GM12878 (cell line): ENCODE results near the gene MRPL39. TPM values are rescaled to one million over a fixed set of nuclear protein-coding genes. Genes with fewer than 3 reads are reported as not detected.

Source experiments
- ATAC-seq: fragments of 200-7000 bp; cut with Tn5 transposase; 3 replicates; pipeline ENCODE4 v1.9.1; 2020; ENCODE audit warnings: mild to moderate bottlenecking, moderate library complexity
- BruUV-seq: library from RNA; stranded (reverse); fragments of 400-500 nt; replicated peaks from 2 replicates; lab custom pipeline; 2021; lab: Mats Ljungman, UMichigan
- CTCF ChIA-PET: fragments of 300-600 bp; sonication (Branson Sonifier 250); formaldehyde crosslinking; extraction: SDS; loops from one replicate; lab custom pipeline; 2021; ENCODE audit warnings: inconsistent platforms; lab: Yijun Ruan, JAX
- POLR2A ChIA-PET: fragments of 350-600 bp; formaldehyde crosslinking; extraction: SDS; loops from one replicate; lab custom pipeline; 2021; ENCODE audit warnings: inconsistent platforms; lab: Charles Lee
- RAD21 ChIA-PET: fragments of 300-600 bp; sonication (Branson Sonifier 250); formaldehyde crosslinking; loops from one replicate; lab custom pipeline; 2023; ENCODE audit warnings: antibody characterized with exemption; ENCODE audit not compliant: unreplicated experiment; lab: Charles Lee
- SMC1A ChIA-PET: fragments of 300-600 bp; sonication (Branson Sonifier 250); formaldehyde crosslinking; loops from one replicate; lab custom pipeline; 2023; ENCODE audit not compliant: unreplicated experiment, uncharacterized antibody; lab: Charles Lee
- DNase-seq: peaks from one replicate; pipeline ENCODE4 v3.0.0-alpha.2; 2011; ENCODE audit warnings: low read depth, low spot score
- FAIRE-seq: peaks from 3 replicates; lab custom pipeline; 2011; peaks lifted over from hg19 to GRCh38; lab: Jason Lieb, UNC
- H2AFZ ChIP-seq: 2 replicates; pipeline ENCODE4 v1.6.0; 2011; ENCODE audit warnings: low read depth, low read length, control low read depth; ENCODE audit not compliant: control insufficient read depth
- H3K27ac ChIP-seq: 2 replicates; pipeline ENCODE4 v1.5.1; 2011; ENCODE audit warnings: control low read depth; ENCODE audit not compliant: control insufficient read depth, insufficient read depth
- H3K27me3 ChIP-seq, 2 experiments: replicated peaks in 1 of 2; 2 replicates each; pipeline versions ENCODE4 v1.6.0 to v1.6.1; 2011; ENCODE audit warnings: low read length in 1 of 2; ENCODE audit not compliant: control insufficient read depth in 2 of 2, insufficient read depth in 2 of 2
- H3K36me3 ChIP-seq, 2 experiments: 2 replicates each; pipeline ENCODE4 v1.5.1; 2011; ENCODE audit warnings: low read length in 1 of 2; ENCODE audit not compliant: control insufficient read depth in 2 of 2, insufficient read depth in 2 of 2
- H3K4me1 ChIP-seq: 2 replicates; pipeline ENCODE4 v1.6.1; 2011; ENCODE audit warnings: mild to moderate bottlenecking, low read length, moderate library complexity, mixed read lengths; ENCODE audit not compliant: control insufficient read depth, insufficient read depth
- H3K4me2 ChIP-seq: 2 replicates; pipeline ENCODE4 v1.6.0; 2011; ENCODE audit warnings: control low read depth; ENCODE audit not compliant: control insufficient read depth, insufficient read depth
- H3K4me3 ChIP-seq: fragments of 200-600 bp; sonication (generic); 2 replicates; pipeline ENCODE4 v1.5.1; 2016
- H3K79me2 ChIP-seq: 2 replicates; pipeline ENCODE4 v1.6.0; 2011; ENCODE audit warnings: low read length; ENCODE audit not compliant: control insufficient read depth, insufficient read depth
- H3K9ac ChIP-seq: 2 replicates; pipeline ENCODE4 v1.8.0; 2011; ENCODE audit warnings: low read length, control low read depth, mixed read lengths; ENCODE audit not compliant: control insufficient read depth, insufficient read depth
- H3K9me3 ChIP-seq: replicated peaks from 3 replicates; pipeline ENCODE4 v1.5.1; 2011; ENCODE audit warnings: mild to moderate bottlenecking, low read length; ENCODE audit not compliant: control insufficient read depth, insufficient read depth
- H4K20me1 ChIP-seq: 2 replicates; pipeline ENCODE4 v1.6.0; 2011; ENCODE audit not compliant: control insufficient read depth, insufficient read depth
- CEBPB ChIP-seq, 2 experiments: fragments of 150-350 bp in 1 of 2; IDR thresholded peaks; 2 replicates each; pipeline ENCODE4 v1.6.1; 2012 to 2014; ENCODE audit warnings: low read depth in 2 of 2, low read length in 2 of 2, borderline replicate concordance in 1 of 2, inconsistent platforms in 1 of 2
- CREM ChIP-seq: IDR thresholded peaks from 2 replicates; pipeline ENCODE4 v1.6.1; 2014; ENCODE audit warnings: antibody characterized with exemption, low read depth
- EED ChIP-seq: sonication (generic); IDR thresholded peaks from 2 replicates; pipeline ENCODE4 v1.6.1; 2016; ENCODE audit warnings: antibody characterized with exemption, low read depth
- FOXK2 ChIP-seq: fragments of 450-650 bp; IDR thresholded peaks from 2 replicates; pipeline ENCODE4 v1.6.1; 2017; ENCODE audit warnings: mild to moderate bottlenecking, moderate library complexity
- GATAD2B ChIP-seq: fragments of 450-650 bp; conservative IDR thresholded peaks from 2 replicates; pipeline ENCODE4 v1.6.1; 2017; ENCODE audit warnings: low read depth, mild to moderate bottlenecking, moderate library complexity
- IKZF1 ChIP-seq: fragments of 450-650 bp; conservative IDR thresholded peaks from 2 replicates; pipeline ENCODE4 v1.6.1; 2017; ENCODE audit warnings: antibody characterized with exemption, mild to moderate bottlenecking
- POLR2A ChIP-seq: IDR thresholded peaks from 2 replicates; pipeline ENCODE4 v1.6.1; 2011; ENCODE audit warnings: low read depth, mild to moderate bottlenecking, low read length
- POLR2AphosphoS2 ChIP-seq: IDR thresholded peaks from 2 replicates; pipeline ENCODE4 v1.6.1; 2011; ENCODE audit warnings: low read depth, mild to moderate bottlenecking, low read length, improper control_type of control experiment, moderate library complexity
- POLR2AphosphoS5 ChIP-seq: IDR thresholded peaks from 2 replicates; pipeline ENCODE4 v1.6.1; 2011; ENCODE audit warnings: mild to moderate bottlenecking, low read length, inconsistent platforms
- PRDM15 ChIP-seq: fragments of 450-650 bp; formaldehyde crosslinking; IDR thresholded peaks from 2 replicates; pipeline ENCODE4 v1.4.0; 2020; ENCODE audit warnings: mild to moderate bottlenecking, moderate library complexity
- RAD51 ChIP-seq: fragments of 450-650 bp; IDR thresholded peaks from 2 replicates; pipeline ENCODE4 v1.6.1; 2016; ENCODE audit warnings: moderate library complexity, mild to moderate bottlenecking, inconsistent platforms
- YY1 ChIP-seq: IDR thresholded peaks from 2 replicates; pipeline ENCODE4 v1.6.1; 2011; ENCODE audit warnings: low read depth, mild to moderate bottlenecking, low read length
- WGBS: methylation state at CpG from one replicate; pipeline ENCODE4 v1.1.6; 2016; ENCODE audit warnings: low lambda C conversion rate; ENCODE audit not compliant: insufficient replicate concordance, insufficient coverage; ENCODE audit errors: missing lambda C conversion rate; 5-methylcytosine and 5-hydroxymethylcytosine counted together
- in situ Hi-C: fragments of 300-500 bp; cut with MboI; formaldehyde crosslinking; loops from 9 replicates; pipeline ENCODE4 v1.14.3; 2018; ENCODE audit warnings: mixed read lengths
- intact Hi-C: fragments of 100-400 bp; cut with micrococcal nuclease; formaldehyde crosslinking; loops from one replicate; pipeline ENCODE4 v1.14.2; 2022; ENCODE audit not compliant: unreplicated experiment
- polyA plus RNA-seq, 11 experiments: library from polyadenylated mRNA; depleted of rRNA in 4 of 11; unstranded in 6 of 11; stranded (reverse) in 5 of 11; fragments of >200 nt; fragmentation: Nextera tagmentation in 4 of 11; fragmentation: Illumina TruSeq in 1 of 11; extraction: Ambion mirVana in 4 of 11; extraction: Trizol in 1 of 11; gene quantifications; 1 replicate in 1 of 11; 2 replicates in 10 of 11; pipeline versions ENCODE4 v1.2.1 to v1.2.3, GENCODE V29; 2011 to 2016; ENCODE audit warnings: inconsistent platforms in 2 of 11, missing spikeins in 2 of 11, low read depth in 1 of 11
- total RNA-seq, 4 experiments: library from RNA; depleted of rRNA in 3 of 4; stranded (reverse); fragments of >200 nt in 3 of 4; fragmentation: Illumina TruSeq in 1 of 4; extraction: Trizol in 1 of 4; gene quantifications; 2 replicates each; pipeline versions ENCODE4 v1.2.1 to v1.2.3, GENCODE V29; 2013 to 2021

The MRPL39 gene
- total and polyA plus RNA-seq, 10 of the 15 experiments (the other 5 are each of a cell fraction or from before 2014, with no cell fraction given): 68.8 to 292 (median 120) TPM

GRCh38 chr21:25560891-25561290 lies 46.4 kb downstream of the MRPL39 start:
- in situ Hi-C loops: loop anchor here (5.0 to 10.0 kb wide), 2 partner anchors 56 to 144 kb away; no protein-coding TSS in a partner anchor
- no peak for TF ChIP-seq IKZF1
- TF ChIP-seq RAD51: 0 out of 2 replicates have a peak, but pooled peaks have one; percentile 26
- ATAC-seq: no peak
- ChIA-PET SMC1A (interaction anchor here (0.6 to 19.6 kb wide), 8 partner anchors 48 to 175 kb away, joined by 3 to 426 read pairs (median 5); no protein-coding TSS in a partner anchor), CTCF (interaction anchor here (0.9 to 1.1 kb wide), 3 partner anchors 71 to 143 kb away, joined by 3 read pairs; no protein-coding TSS in a partner anchor), POLR2A (interaction anchor here (0.6 to 6.0 kb wide), 5 partner anchors 12 to 139 kb away, joined by 3 to 55 read pairs (median 5); no protein-coding TSS in a partner anchor), RAD21 (interaction anchor here (1.1 to 8.2 kb wide), 5 partner anchors 12 to 139 kb away, joined by 3 to 108 read pairs (median 7); no protein-coding TSS in a partner anchor)
- peaks cover 65% of the 10 kb centered on the region for H3K79me2 ChIP-seq
- 0% methylated on average over 3 of the region's 3 CpGs for WGBS
- H2AFZ ChIP-seq: no peak overlapping the region
- peak overlapping the region; percentile 92 for H3K27ac ChIP-seq
- H3K9me3 ChIP-seq: no peaks in the 10 kb centered on the region; the same call in 1 of the 3 replicates
- no peak for FAIRE-seq
- no peaks in the 10 kb centered on the region for H4K20me1 ChIP-seq
- no peak for DNase-seq
- peak overlapping the region; percentile 87 for H3K4me3 ChIP-seq
- no TSS peak for BruUV-seq
- H3K36me3 ChIP-seq: peaks cover 4 to 12% of the 10 kb centered on the region in 2 experiments
- H3K27me3 ChIP-seq: no peaks in the 10 kb centered on the region
- peak overlapping the region; percentile 91 for H3K9ac ChIP-seq
- peaks cover 10% of the 10 kb centered on the region for H3K4me1 ChIP-seq
- intact Hi-C loops: loop anchor here (1.0 to 10.0 kb wide), 4 partner anchors 51 to 664 kb away; no protein-coding TSS in a partner anchor
- H3K4me2 ChIP-seq: peak overlapping the region; percentile 71

- in situ Hi-C loops: loop anchor here (5.0 to 10.0 kb wide), 2 partner anchors 55 to 143 kb away; no protein-coding TSS in a partner anchor
- TF ChIP-seq PRDM15 (no peak), GATAD2B (no peak), YY1 (no peak), POLR2AphosphoS2 (peak; percentile 40; the same call in 1 of the 2 replicates), POLR2A (peak; percentile 31; the same call in 1 of the 2 replicates), POLR2AphosphoS5 (0 out of 2 replicates have a peak, but pooled peaks have one; percentile 52), CEBPB (IDR thresholded peaks at IDR 0.05; ENCODE audit: borderline replicate concordance in 1 of 2, low read depth in 2 of 2, low read length in 2 of 2) (peak in 1 of 2 experiments; percentile 48; a peak in 1 of 4 replicates), CREM (0 out of 2 replicates have a peak, but pooled peaks have one; percentile 17), EED (0 out of 2 replicates have a peak, but pooled peaks have one; percentile 19), IKZF1 (no peak), FOXK2 (no peak)
Measured at GRCh38 chr21:25560271-25560685, 47.0 kb downstream of the MRPL39 start.

More at GRCh38 chr21:25560271-25560685, 47.0 kb downstream of the MRPL39 start:
- Histone ChIP-seq H3K4me2 (peak overlapping the region; percentile 71), H3K9ac (peak overlapping the region; percentile 91; the same call in 1 of the 2 replicates), H3K27me3 (no peaks in the 10 kb centered on the region), H3K9me3 (no peaks in the 10 kb centered on the region; the same call in 2 of the 3 replicates), H3K79me2 (peaks cover 58% of the 10 kb centered on the region), H4K20me1 (no peaks in the 10 kb centered on the region), H3K4me3 (peak overlapping the region; percentile 87), H3K27ac (peak overlapping the region; percentile 92), H2AFZ (no peak overlapping the region), H3K36me3 (peaks cover 4 to 6% of the 10 kb centered on the region in 2 experiments), H3K4me1 (peaks cover 10% of the 10 kb centered on the region)
- POLR2A ChIA-PET: interaction anchor here (0.6 to 6.0 kb wide), 5 partner anchors 49 to 138 kb away, joined by 3 to 55 read pairs (median 5); no protein-coding TSS in a partner anchor
- intact Hi-C loops: loop anchor here (2.0 to 10.0 kb wide), 3 partner anchors 95 to 663 kb away; no protein-coding TSS in a partner anchor
- ATAC-seq (no peak), DNase-seq (no peak), FAIRE-seq (no peak)
- CTCF ChIA-PET: interaction anchor here (0.6 to 1.9 kb wide), 6 partner anchors 8 to 174 kb away, joined by 3 to 6 read pairs (median 3); no protein-coding TSS in a partner anchor
- 0% methylated on average over 4 of the region's 4 CpGs for WGBS
- BruUV-seq: no TSS peak
- SMC1A ChIA-PET: interaction anchor here (0.6 to 19.6 kb wide), 7 partner anchors 47 to 174 kb away, joined by 3 to 426 read pairs (median 6); no protein-coding TSS in a partner anchor
- RAD21 ChIA-PET: interaction anchor here (1.1 to 8.2 kb wide), 6 partner anchors 11 to 139 kb away, joined by 3 to 108 read pairs (median 7); no protein-coding TSS in a partner anchor
